OCI-LY3 (cell line): Measurements from ENCODE around the gene SMYD3.

Experiments
- CTCF ChIP-seq: fragments of 200-600, 300-600 bp; sonication (generic); IDR thresholded peaks from 2 replicates; pipeline ENCODE4 v1.5.1; 2014; ENCODE audit warnings: antibody characterized with exemption, low read length, low read depth
- EZH2phosphoT487 ChIP-seq: fragments of 200-600 bp; shearing (Covaris generic); IDR thresholded peaks from 2 replicates; pipeline ENCODE4 v1.6.1; 2018; ENCODE audit warnings: antibody characterized with exemption, mixed run types, low read depth

GRCh38 chr1:246245541-246245940, 261.5 kb downstream of the SMYD3 start:
- TF ChIP-seq CTCF (no peak), EZH2phosphoT487 (no peak)
